Skin epidermis (tissue), 12 donors: ENCODE results near the gene NAA15.
"Not testable (repeated sequence)": the region's sequence is repeated elsewhere in the genome, so short reads cannot be mapped to it uniquely, and the experiment has no call there.

ENCODE experiments used
- H3K27ac ChIP-seq, 21 experiments: fragments of 200-600 bp; sonication (generic) in 11 of 21; one replicate each; pipeline ENCODE4 v1.5.0; 2020; ENCODE audit warnings: mild to moderate bottlenecking in 3 of 21, inconsistent platforms in 2 of 21, moderate library complexity in 2 of 21
- H3K4me3 ChIP-seq, 7 experiments: fragments of 200-600 bp; sonication (generic) in 2 of 7; one replicate each; pipeline ENCODE4 v1.5.0; 2020; ENCODE audit warnings: inconsistent platforms in 2 of 7, mild to moderate bottlenecking in 2 of 7, moderate library complexity in 1 of 7

NAA15 gene

GRCh38 chr4:139295206-139295941 is 5.9 kb upstream of the NAA15 start:
- H3K4me3 ChIP-seq, result peak overlapping the region; percentile 59 to 94 (median 84)
- H3K27ac ChIP-seq, result peak overlapping the region; percentile 47 to 98 (median 94)

GRCh38 chr4:139295942-139296299 is 5.4 kb upstream of the NAA15 start:
- Histone ChIP-seq H3K4me3 (peak overlapping the region; percentile 59 to 94 (median 84)), H3K27ac (peak overlapping the region in 18 of 21 experiments; percentile 59 to 98 (median 94))

GRCh38 chr4:139297001-139297410 is 4.3 kb upstream of the NAA15 start:
- Histone ChIP-seq H3K27ac (peak overlapping the region in 4 of 21 experiments; percentile 6 to 96 (median 22)), H3K4me3 (no peak overlapping the region)

DNA sequence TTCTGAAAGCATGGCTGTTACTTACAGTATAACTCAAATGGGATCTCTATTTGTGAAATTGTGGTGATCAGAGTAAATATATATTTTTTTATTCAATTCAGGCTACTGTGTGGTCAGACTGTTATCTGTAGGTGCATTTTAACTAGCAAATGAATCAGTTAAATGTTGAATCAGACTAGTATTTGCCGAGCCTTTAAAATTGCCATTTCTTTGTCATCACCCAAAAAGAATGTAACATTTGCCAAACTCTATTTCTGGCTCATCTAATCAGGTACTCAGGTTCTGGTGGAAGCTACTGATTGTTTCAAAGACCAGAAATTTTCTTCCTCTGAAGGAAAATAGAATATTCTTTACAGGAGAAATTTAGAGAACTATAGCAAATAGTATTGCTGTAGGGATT is 1.8 kb upstream of the NAA15 start:
- H3K4me3 ChIP-seq, result no peak overlapping the region
- peak overlapping the region in 5 of 21 experiments; percentile 5 to 99 (median 98) for H3K27ac ChIP-seq

DNA sequence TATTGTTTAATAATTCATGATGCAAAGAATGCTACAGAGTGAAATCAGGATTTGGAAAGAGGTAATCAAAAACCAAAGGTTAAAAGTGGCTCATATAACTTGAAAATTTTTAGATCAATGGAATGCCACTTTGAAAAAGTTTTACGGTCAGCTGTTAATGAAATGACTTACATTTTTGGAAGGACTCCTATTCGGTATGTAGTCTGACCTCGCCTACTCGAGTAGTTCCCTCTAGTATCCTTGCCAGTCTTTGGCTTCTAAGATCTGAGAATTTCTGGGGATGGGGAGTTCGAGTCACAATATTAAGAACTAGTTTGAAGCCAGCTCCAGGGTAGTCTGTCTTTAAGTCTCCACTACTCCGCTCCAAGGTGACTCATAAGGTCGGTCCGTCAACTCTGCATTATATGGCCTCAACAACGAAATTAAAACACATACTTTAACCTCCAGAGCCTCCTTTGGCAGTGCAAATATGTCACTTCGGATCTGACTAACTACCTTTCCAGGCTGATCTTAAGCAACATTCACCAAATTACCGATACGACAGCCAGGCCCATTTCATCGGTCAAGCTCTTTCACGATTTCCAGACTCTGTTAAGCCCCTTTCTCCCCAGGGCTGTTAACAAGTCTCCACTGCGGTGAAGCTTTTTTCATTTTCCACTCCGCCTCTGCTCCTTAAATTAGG is 733 bp upstream of the NAA15 start:
- peak overlapping the region in 20 of 21 experiments; percentile 67 to 99 (median 94) for H3K27ac ChIP-seq
- peak overlapping the region; percentile 83 to 100 (median 96) for H3K4me3 ChIP-seq

DNA sequence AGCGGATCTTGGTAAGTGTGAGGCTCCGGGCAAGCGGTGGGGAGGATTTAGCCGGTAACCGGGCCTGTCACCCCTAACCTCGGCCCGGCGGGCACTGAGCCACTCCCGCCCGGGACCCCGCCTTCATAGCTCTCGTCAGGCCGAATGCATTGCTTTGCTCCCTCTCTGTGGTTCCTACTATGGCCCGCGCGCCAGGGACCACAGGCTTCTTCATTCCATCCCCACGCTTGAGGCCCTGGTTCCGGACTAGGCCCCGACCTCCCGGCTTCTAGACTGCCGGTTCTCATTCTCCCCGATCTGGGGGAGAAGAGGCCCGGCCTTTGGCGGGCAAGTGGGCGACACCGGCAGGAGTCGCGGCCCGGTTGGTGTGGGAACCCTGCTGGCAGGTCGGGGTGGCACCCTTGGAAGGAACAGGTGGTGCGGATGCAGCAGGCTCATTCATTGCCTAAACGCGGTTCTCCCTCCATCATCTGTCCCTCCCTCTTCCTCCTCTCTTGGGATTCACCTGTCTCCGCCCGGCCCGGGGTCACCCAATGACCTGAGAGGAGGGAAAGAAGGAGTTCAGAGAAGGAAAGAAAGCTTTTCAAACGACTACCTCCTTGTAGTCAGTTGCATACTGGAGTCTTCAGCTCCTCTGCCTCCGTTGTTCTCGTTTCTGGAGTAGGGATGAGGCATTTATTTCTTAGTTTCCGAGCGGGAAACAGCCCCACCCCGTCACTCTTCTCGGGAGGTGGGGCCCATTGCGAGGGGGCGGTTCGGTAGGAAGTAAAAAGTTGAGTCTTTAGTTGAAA is 711 bp downstream of the NAA15 start, which contains the start of gene NDUFC1:
NDUFC1 (minus strand) TSS at position 657 of the 791 bp plus-strand sequence. CDS start 6,679 bp downstream, outside the sequence.
- H3K27ac ChIP-seq, result peak within 1 kb of the TSS; percentile 77 to 99 (median 93)
- H3K4me3 ChIP-seq, result peak within 1 kb of the TSS; percentile 83 to 100 (median 96)

DNA sequence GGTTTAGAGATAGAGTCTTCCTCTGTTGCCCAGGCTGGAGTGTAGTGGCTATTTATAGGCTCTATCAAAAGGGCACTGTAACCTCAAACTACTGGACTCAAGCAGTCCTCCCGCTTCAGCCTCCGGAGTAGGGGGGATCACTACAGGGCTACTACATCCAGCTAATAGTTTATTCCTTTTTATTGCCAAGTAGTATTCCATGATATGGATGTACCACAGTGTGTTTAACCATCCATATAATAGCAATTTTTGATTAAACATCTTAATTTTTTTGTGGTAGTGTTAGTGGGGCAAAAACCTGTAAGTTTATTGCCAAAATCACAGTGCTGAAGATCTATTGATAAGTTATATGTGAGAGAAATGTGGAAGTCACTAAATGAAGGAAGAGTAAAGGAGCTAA is 3.6 kb downstream of the NAA15 start:
- no peak overlapping the region for H3K4me3 ChIP-seq
- no peak overlapping the region for H3K27ac ChIP-seq

DNA sequence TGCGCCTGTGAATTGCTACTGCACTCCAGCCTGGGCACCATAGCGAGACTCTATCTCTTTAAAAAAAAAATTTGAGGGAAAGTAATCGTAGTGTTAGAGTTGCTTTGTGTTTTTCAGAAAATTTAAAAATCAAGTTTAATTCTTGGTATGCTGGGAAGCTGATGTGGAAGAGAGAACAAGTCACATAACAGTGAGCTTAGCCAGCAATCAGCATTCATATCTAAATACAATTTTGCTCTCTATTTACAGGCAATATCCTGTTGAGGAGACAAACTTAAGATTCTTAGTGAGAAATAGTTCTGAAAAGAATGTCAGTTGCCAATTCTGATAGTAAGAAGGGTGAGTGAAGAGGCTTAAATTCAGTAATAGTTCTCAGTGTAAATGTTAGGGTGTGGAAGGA is 10.6 kb downstream of the NAA15 start:
- peak overlapping the region in 1 of 21 experiments; percentile 46 for H3K27ac ChIP-seq

GRCh38 chr4:139312552-139313332 is 11.4 kb downstream of the NAA15 start:
- peak overlapping the region in 2 of 21 experiments; percentile 44 to 46 for H3K27ac ChIP-seq
- H3K4me3 ChIP-seq, result no peak overlapping the region

More for the DNA sequence above, 10.6 kb downstream of the NAA15 start:
- no peak overlapping the region for H3K4me3 ChIP-seq

- not testable (repeated sequence) for H3K4me3 ChIP-seq
- peak overlapping the region in 2 of 21 experiments; percentile 39 to 44 for H3K27ac ChIP-seq
Measured at GRCh38 chr4:139313414-139313813, 12.1 kb downstream of the NAA15 start.

GRCh38 chr4:139314047-139314800 is 12.9 kb downstream of the NAA15 start:
- H3K27ac ChIP-seq, result no peak overlapping the region
- no peak overlapping the region for H3K4me3 ChIP-seq

DNA sequence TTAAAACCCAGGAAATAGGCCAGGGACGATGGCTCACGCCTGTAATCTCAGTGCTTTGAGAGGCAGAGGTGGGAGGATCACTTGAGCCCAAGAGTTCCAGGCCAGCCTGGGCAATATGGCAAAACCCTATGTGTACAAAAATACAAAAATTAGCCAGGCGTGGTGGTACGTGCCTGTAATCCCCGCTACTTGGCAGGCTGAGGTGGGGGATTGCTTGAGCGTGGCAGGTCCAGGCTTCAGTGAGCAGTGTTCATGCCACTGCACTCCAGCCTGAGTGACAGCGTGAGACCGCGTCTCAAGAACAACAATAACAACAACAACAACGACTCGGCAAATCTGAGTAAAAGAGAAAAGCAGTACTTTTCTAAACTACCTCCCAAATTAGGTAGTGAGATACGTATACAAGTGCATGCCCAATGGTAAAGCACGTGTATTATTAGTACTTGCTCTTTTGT is 13.9 kb downstream of the NAA15 start:
- H3K27ac ChIP-seq, result peak overlapping the region in 1 of 21 experiments; percentile 9

GRCh38 chr4:139316733-139317132 is 15.4 kb downstream of the NAA15 start:
- H3K4me3 ChIP-seq, result no peak overlapping the region

More for the DNA sequence above, 13.9 kb downstream of the NAA15 start:
- no peak overlapping the region for H3K4me3 ChIP-seq

DNA sequence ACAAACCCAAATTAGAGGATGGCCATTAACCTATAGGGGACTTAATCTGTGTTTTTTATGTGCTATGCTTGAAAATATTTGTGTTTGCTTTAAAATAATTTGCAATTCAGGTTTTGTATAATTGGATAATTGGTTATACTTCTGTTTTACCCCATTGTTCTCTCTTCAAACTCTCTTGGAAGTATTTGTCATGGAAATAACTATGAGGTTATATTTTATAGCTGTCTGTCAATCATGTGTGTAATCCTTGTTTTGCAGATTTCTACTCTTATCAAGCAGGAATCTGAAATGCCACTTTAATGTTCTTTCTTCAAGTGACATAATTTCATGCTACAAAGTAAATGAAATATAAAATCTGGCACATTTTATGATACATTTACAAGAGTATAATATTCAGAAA is 16.3 kb downstream of the NAA15 start:
- no peak overlapping the region for H3K4me3 ChIP-seq
- H3K27ac ChIP-seq, result no peak overlapping the region

More at GRCh38 chr4:139316733-139317132, 15.4 kb downstream of the NAA15 start:
- no peak overlapping the region for H3K27ac ChIP-seq

- no peak overlapping the region for H3K27ac ChIP-seq
- H3K4me3 ChIP-seq, result no peak overlapping the region
Measured at GRCh38 chr4:139319571-139319970, 18.3 kb downstream of the NAA15 start.

- H3K4me3 ChIP-seq, H3K27ac ChIP-seq: not testable (repeated sequence)
Measured at GRCh38 chr4:139322070-139322469, 20.8 kb downstream of the NAA15 start.

- not testable (repeated sequence) for H3K27ac ChIP-seq, H3K4me3 ChIP-seq
Measured at GRCh38 chr4:139322541-139322940, 21.2 kb downstream of the NAA15 start.

DNA sequence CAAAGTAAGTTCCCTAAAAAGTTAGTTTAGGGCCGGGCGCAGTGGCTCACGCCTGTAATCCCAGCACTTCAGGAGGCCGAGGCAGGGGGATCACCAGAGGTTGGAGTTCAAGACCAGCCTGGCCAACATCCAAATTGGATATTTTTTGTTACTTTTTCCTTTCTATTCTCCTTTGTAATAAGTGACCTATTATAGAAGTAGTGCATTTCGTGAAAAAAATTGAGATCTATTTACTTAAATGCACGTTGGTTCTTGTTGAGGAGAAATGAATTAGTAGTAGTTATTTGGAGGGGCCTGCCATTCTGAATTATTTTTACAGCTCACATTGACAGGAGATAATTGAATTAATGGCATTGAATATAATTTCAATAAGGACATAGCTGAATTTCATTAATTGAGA is 23.3 kb downstream of the NAA15 start:
- no peak overlapping the region for H3K4me3 ChIP-seq
- H3K27ac ChIP-seq, result no peak overlapping the region
